ENCODE results near the gene PARG.
"Not testable (repeated sequence)": the region's sequence is repeated elsewhere in the genome, so short reads cannot be mapped to it uniquely, and the experiment has no call there.

The PARG gene

DNA sequence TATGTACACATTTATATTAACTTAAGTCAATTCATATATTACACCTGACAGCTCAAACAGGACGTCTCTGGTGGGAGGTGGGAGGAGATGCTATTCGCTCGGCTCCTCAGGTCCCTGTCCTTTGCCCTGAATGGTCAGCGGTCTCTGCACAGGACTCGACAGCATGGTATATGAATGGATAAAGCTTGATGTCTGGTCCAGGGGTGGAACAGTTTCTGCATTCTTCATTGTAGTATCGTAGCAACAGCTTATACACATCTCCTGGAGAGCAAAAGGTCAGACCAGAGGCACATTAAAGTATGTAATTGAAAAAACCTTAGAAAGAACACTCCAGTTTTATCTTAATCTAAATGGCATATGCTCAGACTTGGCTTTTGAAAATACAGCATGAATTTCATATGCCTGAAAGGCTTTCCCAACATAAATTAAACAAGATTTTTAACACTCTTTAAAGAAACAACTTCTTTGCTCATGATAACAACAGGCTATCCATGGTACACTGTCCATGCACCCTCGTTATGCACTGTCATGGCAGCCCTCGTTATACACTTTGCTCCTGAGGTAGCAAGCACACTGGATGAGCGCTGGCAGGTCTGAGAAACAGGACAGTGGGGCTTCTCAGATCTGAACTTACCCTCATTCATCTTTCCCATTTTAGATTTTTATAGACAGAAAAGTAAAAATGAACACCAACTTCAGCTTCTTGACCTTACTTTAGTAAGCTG is 122.4 kb downstream of the PARG start:
- no peak for DNase-seq

DNA sequence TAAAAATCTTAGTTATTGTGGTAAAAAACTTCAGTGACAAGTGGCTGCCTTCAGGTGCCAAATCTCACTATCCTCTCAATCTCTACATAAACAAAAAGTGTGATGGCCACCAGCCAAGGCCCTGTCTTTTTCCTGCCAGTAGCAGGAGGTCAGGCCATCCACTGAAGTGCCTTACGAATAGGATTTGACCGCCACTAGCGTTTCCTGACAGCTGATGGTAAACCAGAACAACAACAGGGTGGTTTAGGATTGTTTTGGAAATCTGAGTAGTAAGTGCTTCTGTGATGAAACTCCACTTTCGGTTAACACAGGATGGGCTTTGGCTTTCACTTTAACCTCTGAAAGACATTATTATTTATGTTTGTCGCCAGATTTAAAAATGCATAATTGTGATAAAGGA is 124.0 kb downstream of the PARG start:
- no peak for DNase-seq

DNA sequence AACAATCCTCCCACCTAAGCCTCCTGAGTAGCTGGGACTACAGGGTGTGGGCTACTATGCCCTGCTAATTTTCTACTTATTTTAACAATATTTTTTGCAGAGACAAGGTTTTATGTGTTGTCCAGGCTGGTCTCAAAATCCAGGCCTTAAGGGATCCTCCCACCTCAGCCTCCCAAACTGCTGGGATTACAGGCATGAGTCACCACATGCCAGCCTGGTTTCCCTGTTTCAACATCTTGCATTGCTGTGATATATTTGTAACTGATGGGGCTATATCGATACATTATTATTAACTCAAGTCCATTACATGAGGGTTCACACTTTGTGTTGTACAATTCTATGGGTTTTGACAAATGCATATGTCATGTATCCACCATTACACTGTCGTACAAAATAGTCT is 137.8 kb downstream of the PARG start:
- no peak for DNase-seq

DNA sequence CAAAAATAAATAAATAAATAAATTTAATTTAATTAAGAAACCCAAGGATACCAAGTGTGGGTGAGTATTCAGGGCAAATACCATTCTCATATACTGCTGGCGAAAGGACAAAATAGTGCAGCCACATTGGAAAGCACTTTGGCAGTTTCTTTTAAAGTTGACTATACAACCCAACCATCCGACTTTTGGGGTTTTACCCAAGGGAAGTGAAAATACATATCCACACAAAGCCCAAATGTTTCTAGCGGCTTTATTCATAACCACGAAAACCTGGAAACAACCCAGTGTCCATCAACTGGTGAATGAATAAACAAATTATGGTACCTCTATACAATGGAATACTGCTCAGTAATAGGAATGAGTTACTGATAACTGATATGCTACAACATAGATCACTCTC is 143.6 kb downstream of the PARG start:
- DNase-seq = no peak

DNA sequence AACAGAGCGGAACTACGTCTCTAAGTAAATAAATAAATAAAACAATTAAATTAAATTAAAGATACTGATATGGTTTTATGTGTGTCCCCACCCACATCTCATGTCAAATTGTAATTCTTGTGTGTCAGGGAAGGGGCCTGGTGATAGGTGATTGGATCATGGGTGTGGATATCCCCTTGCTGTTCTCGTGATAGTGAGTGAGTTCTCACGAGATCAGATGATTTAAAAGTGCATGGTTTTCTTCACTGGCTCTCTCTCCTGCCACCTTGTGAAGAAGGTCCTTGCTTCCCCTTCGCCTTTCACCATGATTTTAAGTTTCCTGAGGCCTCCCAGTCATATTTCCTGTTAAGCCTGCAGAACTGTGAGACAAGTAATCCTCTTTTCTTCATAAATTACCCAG is 150.7 kb downstream of the PARG start:
- DNase-seq = no peak

DNA sequence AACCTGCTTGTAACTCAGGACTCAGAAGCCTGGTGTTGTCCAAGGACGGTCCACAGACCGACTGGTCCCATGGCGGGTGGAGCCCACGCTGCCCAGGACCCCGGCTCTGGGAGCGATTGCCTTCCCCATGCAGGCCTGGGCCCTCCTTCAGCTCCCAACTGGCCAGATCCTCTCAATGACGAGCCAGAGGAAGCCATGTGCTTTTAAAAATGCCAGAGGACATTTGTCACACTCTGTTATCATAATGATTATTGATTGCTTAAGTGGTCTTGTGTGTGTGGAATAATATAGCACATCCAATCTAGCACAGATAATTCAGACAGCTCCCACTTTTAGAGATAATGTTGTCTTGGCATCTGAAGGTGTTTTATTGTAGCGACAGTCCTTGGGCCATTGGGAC is 157.1 kb downstream of the PARG start:
- no peak for DNase-seq

DNA sequence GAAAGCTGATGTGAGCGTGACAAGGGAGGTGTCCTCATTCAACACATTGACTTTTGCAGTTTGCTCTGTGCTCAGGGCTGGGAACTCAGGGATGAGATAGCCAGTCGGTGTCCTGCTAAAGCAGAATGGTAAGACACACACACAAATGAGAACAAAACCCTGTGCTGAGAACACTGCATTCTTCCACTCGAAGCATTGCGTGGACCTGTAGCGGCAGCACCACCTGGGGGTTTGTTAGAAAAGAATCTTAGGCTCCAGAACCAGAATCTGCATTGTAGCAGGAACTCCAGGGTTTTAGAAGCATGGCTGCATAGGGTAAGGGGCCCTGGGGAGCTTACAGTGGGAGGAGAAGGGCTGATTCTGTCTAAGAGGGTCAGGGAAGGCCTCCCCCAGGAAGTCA is 158.2 kb downstream of the PARG start:
- no peak for DNase-seq

DNA sequence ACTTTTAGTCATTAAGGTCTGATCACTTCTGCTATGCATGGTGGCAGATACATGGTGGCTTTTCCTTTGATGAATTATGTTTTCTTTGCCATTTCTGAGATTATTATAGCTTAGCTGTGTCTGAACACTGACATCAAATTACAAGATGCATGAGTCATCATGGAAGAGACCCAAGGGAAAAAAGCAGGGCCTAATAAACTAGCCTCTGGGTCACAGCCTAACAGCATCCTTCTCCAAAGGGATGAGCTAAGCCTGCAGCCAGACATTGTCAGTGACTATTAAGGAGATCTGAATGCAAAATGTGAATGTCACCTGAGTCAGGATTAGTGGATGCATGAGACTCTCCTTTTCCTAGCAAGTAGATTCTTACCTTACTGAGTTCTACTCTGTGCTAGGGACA is 160.6 kb downstream of the PARG start:
- no peak for DNase-seq

DNA sequence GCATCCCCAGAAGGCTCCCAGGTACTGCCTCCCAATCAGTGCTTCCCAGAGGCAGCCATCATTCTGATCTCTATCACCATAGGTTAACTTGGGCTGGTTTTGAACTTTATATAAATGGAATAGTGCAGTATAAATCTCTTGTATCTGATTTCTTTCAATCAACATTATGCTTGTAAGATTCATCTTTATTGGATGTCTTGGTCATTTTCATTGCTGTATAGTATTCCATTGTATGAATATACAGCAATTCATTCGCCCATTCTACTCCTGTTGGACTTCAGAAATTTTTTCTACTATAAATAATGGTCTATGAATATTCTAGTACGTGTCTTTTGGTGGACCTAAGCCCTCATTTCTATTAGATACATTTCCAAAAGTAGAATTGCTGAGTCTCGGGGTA is 163.6 kb downstream of the PARG start:
- no peak for DNase-seq

DNA sequence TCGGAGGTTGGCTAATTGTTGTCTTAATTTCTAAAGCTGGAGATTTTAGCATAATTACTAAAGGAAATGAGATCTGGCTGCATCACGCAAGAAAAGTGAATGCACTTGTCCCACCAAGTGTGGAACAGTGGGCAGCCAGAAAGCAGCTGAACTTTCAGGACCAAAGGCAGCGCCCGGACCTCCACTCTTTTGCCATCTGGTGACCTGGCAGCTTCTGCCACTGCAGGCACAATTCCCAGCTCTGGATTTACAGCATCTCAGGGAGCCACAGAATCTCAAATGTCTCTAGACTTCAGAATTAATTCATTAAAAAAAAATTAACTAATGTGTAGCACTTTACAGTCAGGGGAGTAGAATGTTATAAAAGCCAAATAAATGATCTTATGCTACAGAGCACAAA is 165.0 kb downstream of the PARG start:
- no peak for DNase-seq

DNA sequence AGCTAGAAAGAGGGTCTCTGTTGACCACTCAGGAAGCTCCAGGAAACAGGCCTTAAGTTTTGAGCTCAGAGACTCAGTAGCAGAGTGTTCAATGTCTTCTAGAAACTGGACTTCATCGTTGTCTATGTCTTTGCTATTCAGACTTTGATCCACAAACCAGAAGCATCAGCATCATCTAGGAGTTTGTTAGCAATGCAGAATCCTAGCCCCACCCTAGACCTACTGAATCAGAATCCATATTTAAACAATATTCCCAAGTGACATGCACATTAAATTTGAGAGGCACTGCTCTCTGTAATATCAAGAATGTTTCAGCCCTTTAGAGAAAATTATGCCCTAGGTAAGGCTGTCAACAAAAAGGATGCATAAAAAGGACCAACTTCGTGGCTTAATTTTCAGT is 166.8 kb downstream of the PARG start:
- no peak for DNase-seq

DNA sequence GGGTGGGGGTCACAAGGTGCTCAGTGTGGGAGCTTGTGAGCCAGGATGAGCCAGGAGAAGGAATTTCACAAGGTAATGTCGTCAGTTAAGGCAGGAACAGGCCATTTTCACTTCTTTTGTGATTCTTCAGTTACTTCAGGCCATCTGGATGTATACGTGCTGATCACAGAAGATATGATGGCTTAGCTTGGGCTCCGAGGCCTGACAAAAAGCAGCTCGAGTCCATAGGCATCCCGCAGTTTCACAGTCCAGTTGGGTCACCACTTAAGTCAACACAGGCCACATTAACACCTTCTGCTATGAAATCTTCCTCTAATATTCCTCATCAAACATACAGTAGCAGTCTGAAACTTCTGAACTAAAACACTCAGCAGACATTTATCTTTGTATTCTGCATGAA is 168.9 kb downstream of the PARG start:
- DNase-seq = not testable (repeated sequence)

DNA sequence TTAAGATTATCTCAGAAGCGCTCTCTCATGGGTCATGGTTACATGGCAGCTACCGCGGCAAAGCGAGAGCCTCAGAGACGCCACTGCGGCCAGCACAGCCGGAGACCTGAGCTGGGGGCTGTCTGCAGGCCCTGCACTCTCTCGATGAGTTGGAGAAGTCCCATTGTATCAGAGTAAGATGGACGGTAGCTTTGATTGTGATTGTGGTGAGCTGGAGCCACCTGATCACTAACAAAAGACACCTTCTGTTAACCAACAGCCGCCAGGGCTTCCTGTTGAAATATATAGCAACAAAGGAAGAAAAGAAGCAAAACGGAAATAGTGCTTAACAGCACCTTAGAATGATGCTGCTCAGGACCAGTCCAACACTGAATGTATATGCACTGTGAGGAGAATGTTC is 170.8 kb downstream of the PARG start:
- not testable (repeated sequence) for DNase-seq

DNA sequence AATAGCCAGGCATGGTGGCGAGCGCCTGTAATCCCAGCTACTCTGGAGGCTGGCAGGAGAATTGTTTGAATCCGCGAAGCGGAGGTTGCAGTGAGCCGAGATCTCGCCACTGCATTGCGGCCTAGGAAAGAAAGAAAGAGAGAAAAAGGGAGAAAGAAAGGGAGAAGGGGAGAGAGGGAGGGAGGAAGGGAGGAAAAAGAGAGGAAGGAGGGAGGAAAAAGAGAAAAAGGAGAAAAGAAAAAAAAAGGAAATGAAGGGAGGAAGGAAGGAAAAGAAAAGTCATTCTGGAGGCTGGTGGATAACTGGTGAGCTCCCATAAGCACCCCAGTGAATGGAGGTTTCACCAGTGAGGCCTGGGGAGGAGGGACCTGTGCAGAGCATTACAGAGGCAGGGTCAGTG is 172.1 kb downstream of the PARG start:
- DNase-seq = no peak

DNA sequence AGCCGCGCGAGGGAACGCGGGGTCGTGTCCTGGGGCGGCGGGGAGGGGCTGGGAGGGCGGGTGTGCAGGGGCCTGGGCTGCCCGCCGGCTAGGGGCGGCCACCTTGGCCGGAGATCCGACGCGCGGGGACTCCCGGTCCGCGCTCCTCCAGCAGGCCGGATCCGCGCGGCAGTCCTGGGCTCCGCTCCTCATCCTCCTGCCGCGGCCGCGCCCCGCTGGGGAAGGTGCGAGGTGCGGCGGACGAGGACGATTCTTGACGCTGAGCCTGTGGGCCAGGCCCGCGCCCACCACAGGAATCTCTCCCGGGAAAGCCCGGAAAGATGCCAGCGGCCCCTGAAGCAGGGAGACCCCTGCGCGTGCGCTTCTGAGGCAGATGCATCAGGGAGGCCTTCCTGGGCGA is 173.1 kb downstream of the PARG start:
- DNase-seq = no peak

DNA sequence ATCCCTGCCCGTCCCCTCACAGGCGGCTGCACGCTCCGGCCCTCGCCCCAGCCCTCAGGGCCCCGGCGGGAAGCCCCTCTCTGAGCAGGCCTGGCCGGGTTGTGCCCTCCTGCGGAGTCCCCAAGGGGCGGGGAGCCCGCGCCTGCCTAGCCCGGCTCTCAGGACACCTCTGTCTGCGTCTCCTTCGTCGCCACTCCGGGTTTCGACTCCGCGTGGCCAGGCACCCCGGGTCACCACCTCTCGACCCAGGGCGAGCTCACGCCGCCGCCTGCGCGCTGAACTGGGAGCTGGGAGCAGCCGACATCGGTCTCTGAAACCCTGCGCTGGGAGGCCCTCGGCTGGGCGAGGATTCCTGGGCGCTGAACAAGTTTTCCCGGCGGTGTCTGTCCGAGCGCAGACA is 173.5 kb downstream of the PARG start:
- DNase-seq = no peak
